Muscle of leg (tissue), 11 donors: ENCODE results near the gene CLSTN2. TPM values are rescaled to one million over a fixed set of nuclear protein-coding genes. Genes with fewer than 3 reads are reported as not detected.

ENCODE experiments used
- DNase-seq: peaks from one replicate; pipeline ENCODE4 v3.0.0; 2013
- H3K27ac ChIP-seq: one replicate; pipeline ENCODE4 v1.5.1; 2013; ENCODE audit warnings: mild to moderate bottlenecking, low read length, control low read depth
- H3K27me3 ChIP-seq: one replicate; pipeline ENCODE4 v1.6.1; 2013; ENCODE audit warnings: low read length; ENCODE audit not compliant: control insufficient read depth, insufficient read depth
- H3K36me3 ChIP-seq: one replicate; pipeline ENCODE4 v1.6.1; 2013; ENCODE audit warnings: low read length; ENCODE audit not compliant: control insufficient read depth, insufficient read depth
- H3K4me1 ChIP-seq: one replicate; pipeline ENCODE4 v1.6.1; 2013; ENCODE audit warnings: low read length; ENCODE audit not compliant: control insufficient read depth, insufficient read depth
- H3K4me3 ChIP-seq: one replicate; pipeline ENCODE4 v1.5.1; 2013; ENCODE audit warnings: low read length, control low read depth
- H3K9me3 ChIP-seq: replicated peaks from 2 replicates; pipeline ENCODE4 v1.6.1; 2013; ENCODE audit warnings: low read depth, low read length; ENCODE audit not compliant: control insufficient read depth
- WGBS: methylation state at CpG from one replicate; pipeline ENCODE4 v1.1.5; 2013; ENCODE audit warnings: missing lambda C conversion rate; ENCODE audit not compliant: insufficient coverage; 5-methylcytosine and 5-hydroxymethylcytosine counted together
- polyA plus RNA-seq, 8 donors: library from polyadenylated mRNA; unstranded; fragments of 120-200 nt; gene quantifications; one replicate each; pipeline versions ENCODE4 v1.2.1 to v1.2.3, GENCODE V29; 2013; ENCODE audit warnings: inconsistent platforms in 1 of 8, low replicate concordance in 1 of 8; ENCODE audit not compliant: insufficient read length in 8 of 8, insufficient read depth in 1 of 8
- total RNA-seq: library from RNA; stranded (reverse); fragments of 120-200 nt; gene quantifications from one replicate; pipeline ENCODE4 v1.2.4, GENCODE V29; 2013

Gene CLSTN2
- total and polyA plus RNA-seq, 9 donors, result 1.9 to 5.2 (median 3.1) TPM

- no peak overlapping the region for H3K4me3 ChIP-seq
- WGBS, result 100% methylated on average over 1 of the region's 1 CpG
- H3K4me1 ChIP-seq, result peaks cover 9% of the 10 kb centered on the region
- no peaks in the 10 kb centered on the region for H3K9me3 ChIP-seq
- H3K36me3 ChIP-seq, result no peaks in the 10 kb centered on the region
- no peak overlapping the region for H3K27ac ChIP-seq
- DNase-seq, result no peak
- no peaks in the 10 kb centered on the region for H3K27me3 ChIP-seq
Measured at GRCh38 chr3:140050396-140050795, 115.4 kb downstream of the CLSTN2 start.

GRCh38 chr3:140051019-140051957 lies 116.3 kb downstream of the CLSTN2 start:
- Histone ChIP-seq H3K4me3 (no peak overlapping the region), H3K27me3 (no peaks in the 10 kb centered on the region), H3K4me1 (peaks cover 9% of the 10 kb centered on the region), H3K36me3 (no peaks in the 10 kb centered on the region), H3K9me3 (no peaks in the 10 kb centered on the region), H3K27ac (no peak overlapping the region)
- 28% methylated on average over 3 of the region's 12 CpGs for WGBS
- peak; percentile 21 for DNase-seq

- Histone ChIP-seq H3K4me3 (no peak overlapping the region), H3K9me3 (no peaks in the 10 kb centered on the region), H3K4me1 (peaks cover 9% of the 10 kb centered on the region), H3K27ac (no peak overlapping the region), H3K27me3 (no peaks in the 10 kb centered on the region), H3K36me3 (no peaks in the 10 kb centered on the region)
- WGBS, result 8% methylated on average over 4 of the region's 11 CpGs
- DNase-seq, result peak; percentile 38
Measured at GRCh38 chr3:140052771-140053702, 118.1 kb downstream of the CLSTN2 start.

GRCh38 chr3:140053794-140054193 lies 118.8 kb downstream of the CLSTN2 start:
- H3K27ac ChIP-seq, result no peak overlapping the region
- no peaks in the 10 kb centered on the region for H3K36me3 ChIP-seq
- peaks cover 9% of the 10 kb centered on the region for H3K4me1 ChIP-seq
- peak; percentile 4 for DNase-seq
- H3K4me3 ChIP-seq, result no peak overlapping the region
- WGBS, result 72% methylated on average over 3 of the region's 3 CpGs
- no peaks in the 10 kb centered on the region for H3K9me3 ChIP-seq
- H3K27me3 ChIP-seq, result no peaks in the 10 kb centered on the region

- no peak for DNase-seq
- Histone ChIP-seq H3K36me3 (no peaks in the 10 kb centered on the region), H3K27ac (no peak overlapping the region), H3K4me3 (no peak overlapping the region), H3K4me1 (peaks cover 9% of the 10 kb centered on the region), H3K9me3 (no peaks in the 10 kb centered on the region), H3K27me3 (no peaks in the 10 kb centered on the region)
- WGBS, result 67% methylated on average over 1 of the region's 6 CpGs
Measured at GRCh38 chr3:140055092-140055791, 120.3 kb downstream of the CLSTN2 start.

GRCh38 chr3:140056047-140056446 lies 121.1 kb downstream of the CLSTN2 start:
- 82% methylated on average over 3 of the region's 4 CpGs for WGBS
- Histone ChIP-seq H3K27me3 (no peaks in the 10 kb centered on the region), H3K4me1 (peaks cover 9% of the 10 kb centered on the region), H3K9me3 (no peaks in the 10 kb centered on the region), H3K27ac (no peak overlapping the region), H3K36me3 (no peaks in the 10 kb centered on the region), H3K4me3 (no peak overlapping the region)
- DNase-seq, result no peak

- Histone ChIP-seq H3K4me1 (no peaks in the 10 kb centered on the region), H3K36me3 (no peaks in the 10 kb centered on the region), H3K27ac (no peak overlapping the region), H3K9me3 (no peaks in the 10 kb centered on the region), H3K27me3 (no peaks in the 10 kb centered on the region), H3K4me3 (no peak overlapping the region)
- 100% methylated on average over 1 of the region's 2 CpGs for WGBS
- no peak for DNase-seq
Measured at GRCh38 chr3:140061211-140061610, 126.2 kb downstream of the CLSTN2 start.

- no peaks in the 10 kb centered on the region for H3K9me3 ChIP-seq
- H3K27me3 ChIP-seq, result no peaks in the 10 kb centered on the region
- DNase-seq, result no peak
- H3K4me3 ChIP-seq, result no peak overlapping the region
- no peaks in the 10 kb centered on the region for H3K4me1 ChIP-seq
- H3K27ac ChIP-seq, result no peak overlapping the region
- no peaks in the 10 kb centered on the region for H3K36me3 ChIP-seq
Measured at GRCh38 chr3:140062461-140062860, 127.5 kb downstream of the CLSTN2 start.

GRCh38 chr3:140067487-140067886 lies 132.5 kb downstream of the CLSTN2 start:
- Histone ChIP-seq H3K4me1 (no peaks in the 10 kb centered on the region), H3K9me3 (no peaks in the 10 kb centered on the region), H3K27ac (no peak overlapping the region), H3K27me3 (no peaks in the 10 kb centered on the region), H3K36me3 (no peaks in the 10 kb centered on the region), H3K4me3 (no peak overlapping the region)
- no CpG with 5 or more reads among the region's 3 CpGs for WGBS
- no peak for DNase-seq
